HG02678 (cell line): Measurements from ENCODE around the gene CCDC150.
"Not testable (repeated sequence)": the region's sequence is repeated elsewhere in the genome, so short reads cannot be mapped to it uniquely, and the experiment has no call there.

ENCODE experiments used
- ATAC-seq: cut with Tn5 transposase; IDR thresholded peaks from one replicate; pipeline ENCODE4 v1.9.1; 2021; ENCODE audit warnings: mild to moderate bottlenecking, moderate library complexity; ENCODE audit not compliant: unreplicated experiment

Gene CCDC150

GRCh38 chr2:196630531-196630930, 9.0 kb upstream of the CCDC150 start:
- ATAC-seq, result no peak

DNA sequence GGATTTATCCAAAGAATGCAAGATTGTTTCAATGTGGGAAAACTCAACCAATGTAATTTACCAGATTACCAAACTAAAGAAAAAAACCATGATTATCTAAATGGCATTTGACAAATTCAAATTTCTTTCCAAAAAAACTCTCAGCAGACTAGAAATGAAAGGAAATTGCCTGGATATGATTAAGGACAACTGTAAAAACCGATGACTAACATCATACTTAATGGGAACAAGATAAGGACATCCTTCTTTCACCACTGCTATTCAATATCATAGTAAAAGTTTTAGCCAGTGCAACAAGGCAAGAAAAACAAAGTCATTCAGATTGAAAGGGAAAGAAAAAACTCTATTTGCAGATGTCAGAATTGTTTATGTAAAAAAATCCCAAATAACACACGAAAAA, 4.4 kb upstream of the CCDC150 start:
- ATAC-seq, result no peak

DNA sequence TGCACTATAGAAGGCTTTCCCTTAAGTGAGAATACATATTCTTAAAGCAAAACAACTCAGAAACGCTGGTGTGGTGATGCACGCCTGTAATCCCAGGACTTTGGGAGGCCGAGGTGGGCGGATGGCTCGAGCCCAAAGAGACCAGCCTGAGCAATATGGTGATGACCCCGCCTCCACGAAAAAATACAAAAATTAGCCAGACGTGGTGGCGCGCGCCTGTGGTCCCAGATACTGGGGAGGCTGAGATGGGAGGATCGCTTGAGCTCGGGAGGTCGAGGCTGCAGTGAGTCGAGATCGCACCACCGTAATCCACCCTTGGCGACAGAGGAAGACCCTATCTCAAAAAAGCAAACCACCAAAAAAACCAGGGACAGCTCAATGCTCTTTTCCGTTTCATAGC, 750 bp upstream of the CCDC150 start:
- ATAC-seq, result no peak

DNA sequence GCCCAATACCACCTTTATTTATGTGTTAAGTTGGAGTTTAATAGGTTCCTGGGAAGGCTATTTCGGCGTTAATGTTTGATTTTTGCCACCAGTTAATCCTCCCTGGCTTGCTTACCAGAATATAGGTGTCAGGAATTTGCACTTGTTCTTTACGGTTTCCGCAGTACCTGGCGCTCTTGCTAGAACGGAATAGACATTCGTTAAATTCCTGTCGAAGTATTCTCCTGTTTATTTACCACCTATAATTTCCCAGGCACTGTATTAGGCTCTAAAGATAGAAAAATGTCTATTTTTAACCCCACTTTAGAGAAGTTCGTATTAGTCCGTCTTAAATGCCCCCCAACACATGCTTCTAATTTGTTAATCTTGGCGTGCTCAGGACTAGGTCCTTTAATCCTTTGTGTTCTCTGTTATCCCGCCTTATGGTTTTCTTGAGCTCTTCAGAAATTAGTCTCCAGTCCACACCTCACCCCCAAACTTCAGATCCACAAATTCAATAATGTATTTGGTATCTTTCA, 575 bp downstream of the CCDC150 start:
- ATAC-seq, result no peak

- ATAC-seq, result no peak
Measured at GRCh38 chr2:196649202-196649601, 9.7 kb downstream of the CCDC150 start.

DNA sequence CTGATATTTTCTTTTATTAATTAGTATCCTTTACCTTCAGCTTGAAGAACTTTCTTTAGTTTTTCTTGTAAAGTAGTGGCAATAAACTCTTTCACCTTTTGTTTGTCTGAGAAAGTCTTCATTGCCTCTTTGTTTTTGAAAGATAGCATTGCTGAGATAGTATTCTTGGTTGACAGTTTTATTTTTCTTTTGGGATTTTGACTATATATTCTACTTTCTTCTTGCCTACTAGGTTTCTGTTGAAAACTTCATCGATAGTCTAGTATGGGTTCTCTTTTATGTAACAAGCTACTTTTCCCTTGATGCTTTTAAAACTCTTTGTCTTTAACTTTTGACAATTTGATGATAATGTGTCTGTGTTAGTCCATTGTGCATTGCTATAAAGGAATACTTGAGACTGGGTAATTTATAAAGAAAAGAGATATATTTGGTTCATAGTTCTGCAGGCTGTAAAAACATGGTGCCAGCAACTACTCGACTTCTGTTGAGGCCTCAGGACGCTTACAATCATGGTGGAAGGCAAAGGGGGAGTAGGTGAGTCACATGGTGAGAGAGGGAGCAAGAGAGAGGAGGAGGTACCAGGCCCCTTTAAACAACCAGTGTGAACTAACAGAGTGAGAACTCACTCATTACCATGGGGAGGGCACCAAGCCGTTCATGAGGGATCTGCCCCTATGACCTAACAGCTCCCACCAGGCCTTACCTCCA, 12.0 kb downstream of the CCDC150 start:
- ATAC-seq, result no peak

GRCh38 chr2:196652869-196653268, 13.4 kb downstream of the CCDC150 start:
- ATAC-seq, result no peak

GRCh38 chr2:196653843-196654242, 14.3 kb downstream of the CCDC150 start:
- no peak for ATAC-seq

DNA sequence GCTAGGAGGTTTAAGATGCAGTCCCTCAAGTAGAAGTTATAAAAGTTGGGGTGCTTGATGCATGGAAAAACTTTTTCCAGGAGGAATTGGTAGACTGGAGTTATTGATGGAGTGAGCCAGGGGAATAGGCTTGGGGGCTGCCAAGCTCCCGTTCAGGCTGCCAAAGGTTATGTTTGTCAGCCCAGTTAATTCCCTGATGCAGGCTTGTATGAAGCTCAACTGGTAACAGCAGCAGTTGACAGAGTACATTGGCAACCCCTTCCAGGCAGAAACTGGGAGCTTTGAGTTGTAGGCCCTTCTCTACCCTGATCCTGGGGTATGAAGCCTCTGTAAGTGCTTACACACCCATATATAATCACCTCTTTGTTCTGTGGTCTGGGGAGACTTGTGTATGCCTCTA, 16.2 kb downstream of the CCDC150 start:
- no peak for ATAC-seq

- ATAC-seq, result no peak
Measured at GRCh38 chr2:196657333-196657732, 17.8 kb downstream of the CCDC150 start.

GRCh38 chr2:196659844-196660243, 20.3 kb downstream of the CCDC150 start:
- ATAC-seq, result no peak

- no peak for ATAC-seq
Measured at GRCh38 chr2:196660244-196660643, 20.7 kb downstream of the CCDC150 start.

GRCh38 chr2:196670342-196670741, 30.8 kb downstream of the CCDC150 start:
- ATAC-seq, result no peak

DNA sequence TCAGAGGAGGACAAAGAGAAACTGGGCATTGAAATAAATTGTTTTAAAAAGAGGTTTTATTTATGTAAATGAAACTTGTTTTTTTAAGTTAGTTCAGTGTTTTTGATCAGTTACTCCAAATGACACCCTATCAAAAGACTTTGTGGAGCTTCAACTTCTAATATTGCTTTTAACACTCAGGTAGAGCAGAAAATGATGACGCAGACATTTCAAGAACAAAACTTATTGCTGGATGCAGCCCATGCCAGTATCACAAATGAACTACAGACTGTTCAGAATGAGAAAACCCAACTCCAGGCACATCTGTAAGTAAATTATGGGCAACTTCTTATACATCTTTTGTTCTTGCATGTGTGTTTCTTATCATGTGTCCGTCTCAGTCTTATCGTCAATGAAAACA, 36.4 kb downstream of the CCDC150 start:
- no peak for ATAC-seq

DNA sequence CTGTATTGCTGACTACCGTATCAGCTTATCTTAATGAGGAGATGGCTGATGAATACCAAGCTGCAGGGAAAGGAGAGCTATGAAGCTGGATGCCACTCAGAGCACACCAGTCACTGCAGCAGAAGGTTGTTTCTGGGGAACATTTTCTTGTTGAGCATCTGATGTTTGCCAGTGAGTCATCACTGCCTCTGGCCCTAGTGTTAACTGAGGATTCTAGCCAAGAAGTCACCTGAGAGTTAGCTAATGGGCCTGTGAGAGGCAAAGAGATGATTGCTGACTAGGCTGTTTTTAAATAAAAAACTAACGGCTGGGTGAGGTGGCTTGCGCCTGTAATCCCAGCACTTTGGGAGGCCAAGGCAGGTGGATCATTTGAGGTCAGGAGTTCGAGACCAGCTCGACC, 37.9 kb downstream of the CCDC150 start:
- no peak for ATAC-seq

DNA sequence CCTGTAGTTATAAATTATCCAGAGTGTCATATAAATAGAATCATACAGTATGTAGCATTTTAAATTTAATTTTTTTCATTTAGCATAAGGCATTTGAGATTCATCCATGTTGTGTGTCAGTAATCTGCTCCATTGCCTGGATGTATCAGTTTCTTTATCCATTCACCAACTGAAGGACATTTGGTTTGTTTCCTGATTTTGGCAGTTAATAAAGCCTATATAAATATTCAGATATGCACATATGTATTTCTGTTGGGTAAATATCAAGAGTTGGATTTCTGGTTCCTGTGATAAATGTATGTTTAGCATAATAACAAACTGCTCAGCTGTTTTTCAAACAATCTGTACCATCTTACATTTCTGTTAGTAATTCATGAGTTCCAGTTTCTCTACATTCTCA, 39.9 kb downstream of the CCDC150 start:
- ATAC-seq, result no peak

DNA sequence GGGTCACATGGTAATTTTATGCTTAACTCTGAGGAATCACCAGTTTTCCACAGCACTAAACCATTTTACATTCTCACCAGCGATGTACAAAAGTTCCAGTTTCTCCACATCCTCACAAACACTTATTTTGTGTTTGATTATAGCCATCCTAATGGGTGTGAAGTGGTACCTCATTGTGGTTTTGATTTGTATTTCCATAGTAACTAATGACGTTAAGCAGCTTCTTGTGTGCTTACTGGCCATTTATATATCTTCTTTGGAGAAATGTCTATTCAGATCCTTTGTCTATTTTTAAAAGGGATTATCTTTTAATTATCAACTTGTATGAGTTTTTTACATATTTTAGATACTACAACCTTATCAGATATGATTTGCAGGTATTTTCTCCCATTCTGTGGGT, 42.0 kb downstream of the CCDC150 start:
- ATAC-seq, result no peak

DNA sequence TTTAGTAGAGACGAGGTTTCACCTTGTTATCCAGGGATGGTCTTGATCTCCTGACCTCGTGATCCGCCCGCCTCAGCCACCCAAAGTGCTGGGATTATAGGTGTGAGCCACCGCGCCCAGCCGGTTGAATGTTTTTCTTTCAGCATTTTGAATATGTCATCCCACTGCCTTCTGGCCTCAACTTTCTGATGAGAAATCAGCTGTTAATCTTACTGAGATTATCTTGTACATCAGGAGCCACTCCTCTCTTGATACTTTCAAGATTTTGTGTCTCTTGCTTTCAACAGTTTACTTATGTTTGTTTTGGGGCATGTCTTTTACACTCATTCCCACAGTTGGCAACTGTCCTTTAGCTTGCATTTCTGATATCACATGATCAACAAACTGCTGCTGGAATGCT, 46.3 kb downstream of the CCDC150 start:
- ATAC-seq, result no peak

DNA sequence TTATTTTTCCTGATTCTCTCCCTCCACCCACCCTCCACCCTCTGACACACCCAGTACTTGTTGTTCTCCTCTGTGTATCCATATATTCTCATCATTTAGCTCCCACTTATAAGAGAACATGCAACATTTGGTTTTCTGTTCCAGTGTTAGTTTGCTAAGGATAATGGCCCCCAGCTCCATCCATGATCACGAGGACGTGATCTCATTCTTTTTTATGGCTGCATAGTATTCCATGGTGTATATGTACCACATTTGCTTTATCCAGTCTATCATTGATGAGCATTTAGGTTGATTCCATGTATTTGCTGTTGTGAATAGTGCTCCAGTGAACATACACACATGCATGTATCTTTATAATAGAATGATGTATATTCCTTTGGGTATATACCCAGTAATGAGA, 47.2 kb downstream of the CCDC150 start:
- not testable (repeated sequence) for ATAC-seq

GRCh38 chr2:196696423-196697079, 57.0 kb downstream of the CCDC150 start:
- ATAC-seq, result no peak

- no peak for ATAC-seq
Measured at GRCh38 chr2:196697825-196698224, 58.3 kb downstream of the CCDC150 start.

GRCh38 chr2:196702641-196703040, 63.1 kb downstream of the CCDC150 start:
- ATAC-seq, result no peak

- ATAC-seq, result no peak
Measured at GRCh38 chr2:196703695-196704094, 64.2 kb downstream of the CCDC150 start.
